Neural progenitor cell (in vitro differentiated cells): ENCODE data around the gene PCCA.

Experiments
- EZH2 ChIP-seq: fragments of 200-600 bp; sonication (generic); IDR thresholded peaks from 2 replicates; pipeline ENCODE4 v1.6.1; 2017; ENCODE audit warnings: antibody characterized with exemption, mild to moderate bottlenecking, moderate library complexity
- EZH2phosphoT487 ChIP-seq: fragments of 200-600 bp; sonication (generic); IDR thresholded peaks from 2 replicates; pipeline ENCODE4 v1.6.1; 2017; ENCODE audit warnings: antibody characterized with exemption
- TF ChIP-seq, protein P1 (sequence below): fragments of 200-600 bp; sonication (generic); IDR thresholded peaks from 2 replicates; pipeline ENCODE4 v1.5.1; 2017; ENCODE audit warnings: antibody characterized with exemption, mild to moderate bottlenecking

DNA sequence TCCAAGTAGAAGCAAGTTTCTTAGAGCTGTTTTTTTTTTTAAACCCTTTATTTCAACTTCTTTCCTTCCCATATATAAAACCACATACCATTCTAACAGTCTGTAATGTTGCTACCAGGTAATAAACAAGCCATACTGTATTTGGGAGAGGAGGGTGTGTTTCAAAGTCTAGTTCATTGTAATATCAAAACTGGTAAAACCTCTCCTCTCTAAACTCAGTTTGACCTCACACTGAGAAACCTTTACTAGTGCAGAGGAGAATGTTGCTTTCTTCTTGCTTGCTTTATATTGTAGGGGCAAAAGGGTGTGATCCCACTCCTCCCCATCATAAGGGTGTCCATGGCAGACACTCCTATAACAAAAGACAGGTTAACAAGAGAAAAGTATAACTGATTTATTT lies 344.6 kb downstream of the PCCA start:
- TF ChIP-seq, protein P1, sequence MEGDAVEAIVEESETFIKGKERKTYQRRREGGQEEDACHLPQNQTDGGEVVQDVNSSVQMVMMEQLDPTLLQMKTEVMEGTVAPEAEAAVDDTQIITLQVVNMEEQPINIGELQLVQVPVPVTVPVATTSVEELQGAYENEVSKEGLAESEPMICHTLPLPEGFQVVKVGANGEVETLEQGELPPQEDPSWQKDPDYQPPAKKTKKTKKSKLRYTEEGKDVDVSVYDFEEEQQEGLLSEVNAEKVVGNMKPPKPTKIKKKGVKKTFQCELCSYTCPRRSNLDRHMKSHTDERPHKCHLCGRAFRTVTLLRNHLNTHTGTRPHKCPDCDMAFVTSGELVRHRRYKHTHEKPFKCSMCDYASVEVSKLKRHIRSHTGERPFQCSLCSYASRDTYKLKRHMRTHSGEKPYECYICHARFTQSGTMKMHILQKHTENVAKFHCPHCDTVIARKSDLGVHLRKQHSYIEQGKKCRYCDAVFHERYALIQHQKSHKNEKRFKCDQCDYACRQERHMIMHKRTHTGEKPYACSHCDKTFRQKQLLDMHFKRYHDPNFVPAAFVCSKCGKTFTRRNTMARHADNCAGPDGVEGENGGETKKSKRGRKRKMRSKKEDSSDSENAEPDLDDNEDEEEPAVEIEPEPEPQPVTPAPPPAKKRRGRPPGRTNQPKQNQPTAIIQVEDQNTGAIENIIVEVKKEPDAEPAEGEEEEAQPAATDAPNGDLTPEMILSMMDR: no peak
- TF ChIP-seq EZH2 (no peak), EZH2phosphoT487 (no peak)
